A673 (cell line): Measurements from ENCODE around the gene RND3.

ENCODE experiments used
- EZH2 ChIP-seq: fragments of 200-600 bp; sonication (generic); IDR thresholded peaks from 2 replicates; pipeline ENCODE4 v1.6.1; 2017; ENCODE audit warnings: borderline replicate concordance, low read depth, mild to moderate bottlenecking, mixed read lengths, antibody characterized with exemption, low read length; ENCODE audit not compliant: poor library complexity, severe bottlenecking
- TF ChIP-seq, protein P1 (sequence below): fragments of 300-800, 200-600 bp; sonication (generic); conservative IDR thresholded peaks from 2 replicates; pipeline ENCODE4 v1.5.1; 2017; ENCODE audit warnings: low read depth, mild to moderate bottlenecking, antibody characterized with exemption, low read length, moderate library complexity, mixed read lengths

DNA sequence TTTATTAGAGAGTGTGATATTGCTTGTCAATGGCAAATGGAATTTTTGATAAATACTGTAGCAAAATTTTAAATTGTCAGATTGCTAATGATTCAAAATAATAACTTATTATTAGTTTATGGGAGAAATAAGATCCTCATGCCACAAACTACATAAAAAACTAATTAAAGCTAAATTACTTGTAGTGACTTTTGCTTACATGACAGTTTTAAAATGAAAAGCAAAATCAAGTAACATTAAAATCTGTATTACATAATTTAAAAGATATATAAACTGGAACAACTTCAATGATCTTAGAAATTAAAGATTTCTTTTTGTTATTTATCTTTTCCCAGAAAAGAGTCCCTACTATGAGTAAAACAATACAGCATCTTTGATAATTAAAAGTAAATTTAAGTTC, 17.7 kb upstream of the RND3 start:
- TF ChIP-seq, protein P1, sequence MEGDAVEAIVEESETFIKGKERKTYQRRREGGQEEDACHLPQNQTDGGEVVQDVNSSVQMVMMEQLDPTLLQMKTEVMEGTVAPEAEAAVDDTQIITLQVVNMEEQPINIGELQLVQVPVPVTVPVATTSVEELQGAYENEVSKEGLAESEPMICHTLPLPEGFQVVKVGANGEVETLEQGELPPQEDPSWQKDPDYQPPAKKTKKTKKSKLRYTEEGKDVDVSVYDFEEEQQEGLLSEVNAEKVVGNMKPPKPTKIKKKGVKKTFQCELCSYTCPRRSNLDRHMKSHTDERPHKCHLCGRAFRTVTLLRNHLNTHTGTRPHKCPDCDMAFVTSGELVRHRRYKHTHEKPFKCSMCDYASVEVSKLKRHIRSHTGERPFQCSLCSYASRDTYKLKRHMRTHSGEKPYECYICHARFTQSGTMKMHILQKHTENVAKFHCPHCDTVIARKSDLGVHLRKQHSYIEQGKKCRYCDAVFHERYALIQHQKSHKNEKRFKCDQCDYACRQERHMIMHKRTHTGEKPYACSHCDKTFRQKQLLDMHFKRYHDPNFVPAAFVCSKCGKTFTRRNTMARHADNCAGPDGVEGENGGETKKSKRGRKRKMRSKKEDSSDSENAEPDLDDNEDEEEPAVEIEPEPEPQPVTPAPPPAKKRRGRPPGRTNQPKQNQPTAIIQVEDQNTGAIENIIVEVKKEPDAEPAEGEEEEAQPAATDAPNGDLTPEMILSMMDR = no peak
- TF ChIP-seq EZH2 = no peak
